Neural cell (in vitro differentiated cells): Measurements from ENCODE around the gene GUCA1A. TPM values are rescaled to one million over a fixed set of nuclear protein-coding genes. Genes with fewer than 3 reads are reported as not detected.

Experiments
- H2AFZ ChIP-seq: fragments of 200-600, 300-800 bp; sonication (generic), shearing (Covaris generic); 2 replicates; pipeline ENCODE4 v1.6.0; 2014; ENCODE audit warnings: low read depth, mild to moderate bottlenecking, antibody characterized with exemption, low read length, moderate library complexity
- H3F3A ChIP-seq: fragments of 200-600 bp; shearing (Covaris generic); 2 replicates; pipeline ENCODE4 v1.6.1; 2016; ENCODE audit warnings: mild to moderate bottlenecking, moderate library complexity, mixed read lengths, antibody characterized with exemption, low read length; ENCODE audit not compliant: insufficient read depth, poor library complexity, severe bottlenecking
- H3K27ac ChIP-seq: fragments of 200-600, 300-800 bp; sonication (generic), shearing (Covaris generic); 2 replicates; pipeline ENCODE4 v1.5.1; 2014; ENCODE audit warnings: mild to moderate bottlenecking, low read length, moderate library complexity
- H3K27me3 ChIP-seq: fragments of 300-800, 200-600 bp; sonication (generic), shearing (Covaris generic); 2 replicates; pipeline ENCODE4 v1.6.0; 2014; ENCODE audit warnings: mild to moderate bottlenecking, low read depth, low read length, moderate library complexity; ENCODE audit not compliant: insufficient read depth
- H3K36me3 ChIP-seq: fragments of 300-800, 200-600 bp; sonication (generic), shearing (Covaris generic); 2 replicates; pipeline ENCODE4 v1.5.1; 2014; ENCODE audit warnings: mild to moderate bottlenecking, antibody characterized with exemption, low read length, moderate library complexity; ENCODE audit not compliant: insufficient read depth
- H3K4me2 ChIP-seq: fragments of 300-800, 200-600 bp; sonication (generic), shearing (Covaris generic); 2 replicates; pipeline ENCODE4 v1.6.0; 2014; ENCODE audit warnings: mild to moderate bottlenecking, low read length
- H3K4me3 ChIP-seq: fragments of 300-800, 200-600 bp; sonication (generic), shearing (Covaris generic); 2 replicates; pipeline ENCODE4 v1.5.1; 2014; ENCODE audit warnings: mild to moderate bottlenecking, low read length, moderate library complexity
- H3K79me2 ChIP-seq: fragments of 200-600 bp; shearing (Covaris generic); replicated peaks from 2 replicates; pipeline ENCODE4 v1.6.0; 2014; ENCODE audit warnings: mild to moderate bottlenecking, low read length, moderate library complexity; ENCODE audit not compliant: insufficient read depth
- H3K9ac ChIP-seq: fragments of 300-800, 200-600 bp; sonication (generic), shearing (Covaris generic); 2 replicates; pipeline ENCODE4 v1.6.1; 2016; ENCODE audit warnings: mild to moderate bottlenecking, low read length, mixed read lengths
- H3K9me2 ChIP-seq: fragments of 200-600 bp; shearing (Covaris generic); 2 replicates; pipeline ENCODE4 v1.6.1; 2016; ENCODE audit warnings: mild to moderate bottlenecking, low read length, mixed read lengths; ENCODE audit not compliant: insufficient read depth
- H3K9me3 ChIP-seq: fragments of 200-600, 300-800 bp; sonication (generic), shearing (Covaris generic); 2 replicates; pipeline ENCODE4 v1.6.1; 2016; ENCODE audit warnings: mild to moderate bottlenecking, mixed run types, low read length, moderate library complexity, mixed read lengths
- H4K20me1 ChIP-seq: fragments of 200-600 bp; shearing (Covaris generic); 2 replicates; pipeline ENCODE4 v1.6.1; 2016; ENCODE audit warnings: mild to moderate bottlenecking, mixed run types; ENCODE audit not compliant: insufficient read depth
- EP300 ChIP-seq: fragments of 450-650 bp; conservative IDR thresholded peaks from 2 replicates; pipeline ENCODE4 v1.6.1; 2014; ENCODE audit warnings: antibody characterized with exemption, mild to moderate bottlenecking, moderate library complexity; ENCODE audit not compliant: poor library complexity, severe bottlenecking
- EZH2 ChIP-seq: fragments of 200-600, 300-800 bp; shearing (Covaris generic), sonication (generic); IDR thresholded peaks from 2 replicates; pipeline ENCODE4 v1.6.1; 2014; ENCODE audit warnings: antibody characterized with exemption, low read length, borderline replicate concordance, mild to moderate bottlenecking; ENCODE audit not compliant: insufficient read depth, poor library complexity, severe bottlenecking
- MXI1 ChIP-seq: fragments of 450-650 bp; conservative IDR thresholded peaks from 2 replicates; pipeline ENCODE4 v1.6.1; 2014; ENCODE audit warnings: antibody characterized with exemption, mild to moderate bottlenecking; ENCODE audit not compliant: poor library complexity, severe bottlenecking
- POLR2AphosphoS5 ChIP-seq: IDR thresholded peaks from 2 replicates; pipeline ENCODE4 v1.6.1; 2012
- RAD21 ChIP-seq: fragments of 450-650 bp; conservative IDR thresholded peaks from 2 replicates; pipeline ENCODE4 v1.6.1; 2014; ENCODE audit warnings: antibody characterized with exemption, mild to moderate bottlenecking, moderate library complexity
- REST ChIP-seq: IDR thresholded peaks from 2 replicates; pipeline ENCODE4 v1.6.1; 2012; ENCODE audit warnings: borderline replicate concordance
- SMC3 ChIP-seq: fragments of 450-650 bp; conservative IDR thresholded peaks from 2 replicates; pipeline ENCODE4 v1.6.1; 2014; ENCODE audit warnings: antibody characterized with exemption, mild to moderate bottlenecking, moderate library complexity; ENCODE audit not compliant: poor library complexity
- TAF1 ChIP-seq: IDR thresholded peaks from 2 replicates; pipeline ENCODE4 v1.6.1; 2012; ENCODE audit warnings: low read depth
- polyA plus RNA-seq: library from polyadenylated mRNA; depleted of rRNA; stranded (reverse); fragments of >200 nt; gene quantifications from 2 replicates; pipeline ENCODE4 v1.2.3, GENCODE V29; 2014
- TF ChIP-seq, protein P1 (sequence below): fragments of 450-650 bp; IDR thresholded peaks from 2 replicates; pipeline ENCODE4 v1.5.1; 2014; ENCODE audit warnings: antibody characterized with exemption, mild to moderate bottlenecking, moderate library complexity; ENCODE audit not compliant: poor library complexity, severe bottlenecking

GUCA1A gene
- polyA plus RNA-seq, 1 donor from 2014 or later: 0.78 TPM

DNA sequence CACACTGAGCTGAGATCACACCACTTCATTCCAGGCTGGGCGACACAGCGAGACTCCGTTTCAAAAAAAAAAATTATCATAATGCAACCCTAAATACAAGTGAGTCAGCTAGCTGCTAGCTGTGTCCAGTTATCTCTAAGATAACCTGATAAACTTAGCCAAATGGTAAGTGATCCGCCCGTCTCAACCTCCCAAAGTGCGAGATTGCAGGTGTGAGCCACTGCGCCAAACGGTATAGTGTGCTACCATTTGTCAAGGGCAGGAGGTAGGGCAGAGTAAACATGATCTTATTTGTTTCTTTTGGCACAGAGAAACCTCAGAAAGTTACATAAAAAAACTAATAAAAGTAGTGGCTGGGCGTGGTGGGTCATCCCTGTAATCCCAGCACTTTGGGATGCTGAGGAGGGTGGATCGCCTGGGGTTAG, 26.0 kb upstream of the GUCA1A start:
- TF ChIP-seq TAF1: no peak
- no peak overlapping the region for H3K4me2 ChIP-seq
- no peaks in the 10 kb centered on the region for H4K20me1 ChIP-seq
- H3K9me2 ChIP-seq: no peaks in the 10 kb centered on the region
- H3K27ac ChIP-seq: no peak overlapping the region
- H3F3A ChIP-seq: no peaks in the 10 kb centered on the region
- no peaks in the 10 kb centered on the region for H3K36me3 ChIP-seq
- no peaks in the 10 kb centered on the region for H3K9me3 ChIP-seq
- no peak overlapping the region for H3K4me3 ChIP-seq
- H2AFZ ChIP-seq: no peak overlapping the region
- peaks cover 14% of the 10 kb centered on the region for H3K27me3 ChIP-seq
- H3K9ac ChIP-seq: no peak overlapping the region
- no peaks in the 10 kb centered on the region for H3K79me2 ChIP-seq

GRCh38 chr6:42148058-42148457, 25.1 kb upstream of the GUCA1A start:
- no peak for TF ChIP-seq SMC3
- no peak for TF ChIP-seq EZH2
- TF ChIP-seq, protein P1, sequence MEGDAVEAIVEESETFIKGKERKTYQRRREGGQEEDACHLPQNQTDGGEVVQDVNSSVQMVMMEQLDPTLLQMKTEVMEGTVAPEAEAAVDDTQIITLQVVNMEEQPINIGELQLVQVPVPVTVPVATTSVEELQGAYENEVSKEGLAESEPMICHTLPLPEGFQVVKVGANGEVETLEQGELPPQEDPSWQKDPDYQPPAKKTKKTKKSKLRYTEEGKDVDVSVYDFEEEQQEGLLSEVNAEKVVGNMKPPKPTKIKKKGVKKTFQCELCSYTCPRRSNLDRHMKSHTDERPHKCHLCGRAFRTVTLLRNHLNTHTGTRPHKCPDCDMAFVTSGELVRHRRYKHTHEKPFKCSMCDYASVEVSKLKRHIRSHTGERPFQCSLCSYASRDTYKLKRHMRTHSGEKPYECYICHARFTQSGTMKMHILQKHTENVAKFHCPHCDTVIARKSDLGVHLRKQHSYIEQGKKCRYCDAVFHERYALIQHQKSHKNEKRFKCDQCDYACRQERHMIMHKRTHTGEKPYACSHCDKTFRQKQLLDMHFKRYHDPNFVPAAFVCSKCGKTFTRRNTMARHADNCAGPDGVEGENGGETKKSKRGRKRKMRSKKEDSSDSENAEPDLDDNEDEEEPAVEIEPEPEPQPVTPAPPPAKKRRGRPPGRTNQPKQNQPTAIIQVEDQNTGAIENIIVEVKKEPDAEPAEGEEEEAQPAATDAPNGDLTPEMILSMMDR: no peak
- no peak for TF ChIP-seq EP300
- TF ChIP-seq REST: no peak
- TF ChIP-seq TAF1: no peak
- no peak for TF ChIP-seq POLR2AphosphoS5
- TF ChIP-seq MXI1: no peak
- TF ChIP-seq RAD21: no peak
- no peaks in the 10 kb centered on the region for H3F3A ChIP-seq
- H3K9me3 ChIP-seq: no peaks in the 10 kb centered on the region
- H3K36me3 ChIP-seq: no peaks in the 10 kb centered on the region
- H3K27me3 ChIP-seq: peaks cover 5% of the 10 kb centered on the region
- no peak overlapping the region for H3K27ac ChIP-seq
- no peaks in the 10 kb centered on the region for H3K9me2 ChIP-seq
- no peak overlapping the region for H2AFZ ChIP-seq
- no peaks in the 10 kb centered on the region for H3K79me2 ChIP-seq
- no peak overlapping the region for H3K4me2 ChIP-seq
- H4K20me1 ChIP-seq: no peaks in the 10 kb centered on the region
- no peak overlapping the region for H3K9ac ChIP-seq
- no peak overlapping the region for H3K4me3 ChIP-seq

DNA sequence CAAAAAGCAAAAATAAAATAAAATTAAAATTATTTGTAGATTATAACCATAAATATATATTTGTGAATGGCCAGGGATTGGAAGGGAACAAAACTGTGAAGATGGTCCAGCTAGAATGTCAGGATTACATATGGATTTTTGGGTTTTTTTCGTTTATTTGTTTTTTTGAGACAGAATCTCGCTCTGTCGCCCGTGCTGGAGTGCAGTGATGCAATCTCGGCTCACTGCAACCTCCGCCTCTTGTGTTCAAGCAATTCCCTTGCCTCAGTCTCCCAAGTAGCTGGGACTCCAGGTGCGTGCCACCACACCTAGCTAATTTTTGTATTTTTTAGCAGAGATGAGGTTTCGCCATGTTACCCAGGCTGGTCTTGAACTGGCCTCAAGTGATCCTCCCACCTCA, 22.9 kb upstream of the GUCA1A start:
- Histone ChIP-seq H4K20me1 (no peaks in the 10 kb centered on the region), H3K9me3 (no peaks in the 10 kb centered on the region), H3K27ac (no peak overlapping the region), H3F3A (no peaks in the 10 kb centered on the region), H3K9ac (no peak overlapping the region), H3K4me3 (no peak overlapping the region), H3K9me2 (no peaks in the 10 kb centered on the region), H3K4me2 (no peak overlapping the region), H3K36me3 (no peaks in the 10 kb centered on the region), H3K79me2 (no peaks in the 10 kb centered on the region), H2AFZ (no peak overlapping the region), H3K27me3 (no peaks in the 10 kb centered on the region)
- TF ChIP-seq EZH2 (no peak), SMC3 (no peak), TAF1 (no peak), MXI1 (no peak), EP300 (no peak), REST (no peak), RAD21 (no peak), POLR2AphosphoS5 (no peak)
- TF ChIP-seq, protein P1: no peak
